Measurements from ENCODE around the gene ANO6. TPM values are rescaled to one million over a fixed set of nuclear protein-coding genes. Genes with fewer than 3 reads are reported as not detected.

The ANO6 gene
- total RNA-seq, 1 donor from 2014 or later: 85.0 TPM

DNA sequence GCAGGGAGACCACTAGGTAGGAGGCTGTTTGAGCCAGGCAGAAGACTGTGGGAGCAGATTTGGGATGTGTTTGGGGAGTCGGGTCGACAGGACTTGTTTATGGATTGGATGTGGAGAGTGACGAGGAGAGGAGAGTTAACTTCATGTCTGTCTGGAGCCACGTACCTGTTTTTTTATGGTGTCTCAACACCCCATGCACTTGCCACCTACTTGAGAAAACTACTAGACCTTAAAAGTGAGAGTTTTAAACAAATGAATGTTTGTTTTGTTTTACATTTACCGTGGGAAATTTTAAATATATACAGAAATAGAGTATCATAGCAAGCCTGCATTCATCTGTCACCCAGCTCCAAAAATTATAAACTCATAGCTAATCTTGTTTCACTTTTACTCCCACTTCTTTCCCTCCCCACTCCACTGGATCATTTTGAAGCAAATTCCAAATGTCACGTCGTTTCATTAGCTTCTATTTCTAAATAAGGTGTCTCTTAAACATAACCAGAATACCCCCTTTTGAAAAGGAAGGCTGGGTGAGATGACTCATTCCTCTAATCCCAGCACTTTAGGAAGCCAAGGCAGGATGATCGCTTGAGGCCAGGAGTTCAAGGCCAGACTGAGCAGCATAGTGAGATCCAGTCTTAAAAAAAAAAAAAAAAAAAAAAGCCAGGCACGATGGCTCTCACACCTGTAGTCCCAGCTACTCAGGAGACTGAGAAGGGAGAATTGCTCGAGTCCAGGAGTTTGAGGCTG lies 136.2 kb downstream of the ANO6 start:
- Histone ChIP-seq H3K27ac (no peak overlapping the region), H3K4me3 (no peak overlapping the region), H3K4me1 (no peaks in the 10 kb centered on the region), H3K27me3 (no peaks in the 10 kb centered on the region), H3K36me3 (peaks cover 48% of the 10 kb centered on the region), H3K9me3 (no peaks in the 10 kb centered on the region)
- intact Hi-C loops (cut with DNase I): no loop called here
- ATAC-seq (no peak), DNase-seq (no peak)
- TF ChIP-seq, protein P1, sequence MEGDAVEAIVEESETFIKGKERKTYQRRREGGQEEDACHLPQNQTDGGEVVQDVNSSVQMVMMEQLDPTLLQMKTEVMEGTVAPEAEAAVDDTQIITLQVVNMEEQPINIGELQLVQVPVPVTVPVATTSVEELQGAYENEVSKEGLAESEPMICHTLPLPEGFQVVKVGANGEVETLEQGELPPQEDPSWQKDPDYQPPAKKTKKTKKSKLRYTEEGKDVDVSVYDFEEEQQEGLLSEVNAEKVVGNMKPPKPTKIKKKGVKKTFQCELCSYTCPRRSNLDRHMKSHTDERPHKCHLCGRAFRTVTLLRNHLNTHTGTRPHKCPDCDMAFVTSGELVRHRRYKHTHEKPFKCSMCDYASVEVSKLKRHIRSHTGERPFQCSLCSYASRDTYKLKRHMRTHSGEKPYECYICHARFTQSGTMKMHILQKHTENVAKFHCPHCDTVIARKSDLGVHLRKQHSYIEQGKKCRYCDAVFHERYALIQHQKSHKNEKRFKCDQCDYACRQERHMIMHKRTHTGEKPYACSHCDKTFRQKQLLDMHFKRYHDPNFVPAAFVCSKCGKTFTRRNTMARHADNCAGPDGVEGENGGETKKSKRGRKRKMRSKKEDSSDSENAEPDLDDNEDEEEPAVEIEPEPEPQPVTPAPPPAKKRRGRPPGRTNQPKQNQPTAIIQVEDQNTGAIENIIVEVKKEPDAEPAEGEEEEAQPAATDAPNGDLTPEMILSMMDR (IDR thresholded peaks at IDR 0.05): no peak

DNA sequence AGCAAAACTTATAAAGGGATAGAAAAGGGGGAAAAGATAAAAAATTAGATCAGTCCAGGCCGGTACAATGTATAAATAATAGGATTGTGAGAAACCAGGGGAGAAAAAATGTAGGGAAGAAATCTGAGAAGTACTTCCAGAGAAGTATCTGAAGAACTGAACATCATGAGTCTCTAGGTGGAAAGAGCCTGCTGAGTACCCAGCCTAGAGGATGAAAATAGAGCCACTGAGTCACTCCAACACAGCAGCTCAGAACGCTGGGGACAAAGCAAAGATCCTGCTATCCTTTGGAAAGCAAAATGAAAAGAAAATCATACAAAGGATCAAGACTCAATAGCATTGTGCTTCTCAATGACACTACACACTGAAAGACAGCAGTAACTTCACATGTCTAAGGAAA lies 138.0 kb downstream of the ANO6 start:
- H3K4me3 ChIP-seq: no peak overlapping the region
- intact Hi-C loops (cut with DNase I): no loop called here
- DNase-seq (no peak), ATAC-seq (no peak)
- no peaks in the 10 kb centered on the region for H3K27me3 ChIP-seq
- TF ChIP-seq, protein P1 (IDR thresholded peaks at IDR 0.05): no peak
- no peak overlapping the region for H3K27ac ChIP-seq
- H3K4me1 ChIP-seq: peaks cover 7% of the 10 kb centered on the region
- H3K9me3 ChIP-seq: no peaks in the 10 kb centered on the region
- peaks cover 42% of the 10 kb centered on the region for H3K36me3 ChIP-seq

DNA sequence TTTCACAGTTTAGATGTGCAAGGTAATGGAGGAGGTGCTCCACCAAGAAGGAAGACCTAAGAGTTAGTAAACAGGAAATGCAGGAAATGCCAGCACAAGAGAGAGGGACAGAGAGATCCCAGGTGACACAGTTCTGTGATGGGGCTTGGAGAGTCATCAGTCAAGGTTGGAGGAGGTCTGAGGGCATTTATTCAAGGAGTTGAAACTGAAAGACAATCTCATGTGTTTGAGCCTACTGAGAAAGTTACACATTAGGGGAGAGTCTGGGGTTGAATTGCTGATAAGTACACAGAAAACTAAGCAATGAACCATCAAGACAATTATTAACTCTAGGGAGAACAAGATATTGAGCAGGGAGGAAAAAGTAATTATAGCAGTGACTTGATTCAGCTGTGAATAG lies 138.5 kb downstream of the ANO6 start:
- TF ChIP-seq, protein P1 (IDR thresholded peaks at IDR 0.05): no peak
- ATAC-seq (no peak), DNase-seq (no peak)
- Histone ChIP-seq H3K36me3 (peaks cover 43% of the 10 kb centered on the region), H3K4me1 (peaks cover 7% of the 10 kb centered on the region), H3K27me3 (no peaks in the 10 kb centered on the region), H3K9me3 (no peaks in the 10 kb centered on the region), H3K27ac (no peak overlapping the region), H3K4me3 (no peak overlapping the region)
- intact Hi-C loops (cut with DNase I): no loop called here

DNA sequence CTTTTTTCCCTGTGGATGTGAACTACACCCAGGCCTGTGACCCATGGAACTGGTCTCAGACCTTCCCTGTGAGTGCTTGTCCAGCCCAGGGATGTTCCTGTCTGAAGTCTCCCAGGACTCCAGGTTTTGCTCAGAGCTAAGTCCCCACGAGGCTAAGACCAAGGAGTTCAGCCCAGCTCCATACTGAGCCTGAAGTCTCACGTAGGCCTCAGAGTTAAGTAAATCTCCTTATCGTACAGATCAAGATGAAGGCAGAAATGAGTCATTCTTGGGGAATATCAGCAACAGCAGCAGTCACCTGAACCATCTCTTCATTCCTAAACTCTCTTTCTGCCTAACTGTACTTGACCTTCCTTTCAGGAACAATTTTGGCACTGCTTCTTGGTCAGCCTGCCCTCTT lies 139.8 kb downstream of the ANO6 start:
- peaks cover 7% of the 10 kb centered on the region for H3K4me1 ChIP-seq
- no peak overlapping the region for H3K27ac ChIP-seq
- TF ChIP-seq, protein P1 (IDR thresholded peaks at IDR 0.05): no peak
- no peak for ATAC-seq
- no peak overlapping the region for H3K4me3 ChIP-seq
- H3K9me3 ChIP-seq: no peaks in the 10 kb centered on the region
- H3K36me3 ChIP-seq: peaks cover 30% of the 10 kb centered on the region
- DNase-seq: no peak
- H3K27me3 ChIP-seq: no peaks in the 10 kb centered on the region
- intact Hi-C loops (cut with DNase I): no loop called here

DNA sequence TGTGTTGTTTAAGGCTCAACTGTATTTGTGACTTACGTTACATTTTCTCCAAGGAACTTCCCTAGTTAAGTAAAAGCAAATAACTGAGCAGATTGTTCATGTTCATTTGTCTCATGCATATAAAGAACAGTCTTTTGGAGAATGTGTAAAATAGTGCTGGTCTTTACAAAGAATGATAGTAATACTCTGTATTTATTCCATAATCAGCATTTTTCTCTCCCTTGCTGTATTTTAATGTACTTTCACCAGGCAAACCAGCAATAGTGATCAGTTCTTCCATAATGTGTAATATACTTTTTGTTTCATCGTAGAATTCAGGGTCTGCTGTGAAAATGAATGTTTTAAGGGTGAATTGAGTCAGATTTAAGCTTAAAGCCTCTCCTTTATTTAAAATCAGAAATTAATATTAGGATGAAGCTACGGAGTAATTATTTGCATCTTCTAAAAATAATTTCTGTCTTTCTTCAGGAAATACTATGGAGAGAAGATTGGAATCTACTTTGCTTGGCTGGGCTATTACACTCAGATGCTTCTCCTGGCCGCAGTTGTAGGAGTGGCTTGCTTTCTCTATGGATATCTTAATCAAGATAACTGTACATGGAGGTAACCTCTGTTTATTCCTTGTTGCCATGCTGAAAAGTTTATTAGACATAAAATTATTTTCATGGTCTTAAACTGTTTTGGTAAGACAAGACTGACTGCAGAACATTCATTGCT lies 141.1 kb downstream of the ANO6 start:
- ATAC-seq: no peak
- TF ChIP-seq, protein P1 (IDR thresholded peaks at IDR 0.05): no peak
- Histone ChIP-seq H3K4me1 (peaks cover 7% of the 10 kb centered on the region), H3K36me3 (peaks cover 22% of the 10 kb centered on the region), H3K27ac (no peak overlapping the region), H3K9me3 (no peaks in the 10 kb centered on the region), H3K27me3 (no peaks in the 10 kb centered on the region), H3K4me3 (no peak overlapping the region)
- intact Hi-C loops (cut with DNase I): no loop called here
- DNase-seq: no peak
